ENCODE measurements around the gene NFKBIZ.

- TF ChIP-seq CTCF (IDR thresholded peaks at IDR 0.05) (no peak), POLR2A (IDR thresholded peaks at IDR 0.05) (no peak)
Observed at GRCh38 chr3:101902041-101902440, 52.7 kb downstream of the NFKBIZ start.
